PC-9 (cell line): ENCODE results near the gene ZNF597. TPM values are rescaled to one million over a fixed set of nuclear protein-coding genes. Genes with fewer than 3 reads are reported as not detected.
"Not testable (repeated sequence)": the region's sequence is repeated elsewhere in the genome, so short reads cannot be mapped to it uniquely, and the experiment has no call there.

ENCODE experiments used
- BruUV-seq: library from RNA; stranded (reverse); fragments of 400-500 nt; replicated peaks from 2 replicates; lab custom pipeline; 2021; lab: Mats Ljungman, UMichigan
- CTCF ChIA-PET: fragments of 300-600 bp; sonication (Branson Sonifier 250); formaldehyde crosslinking; loops from one replicate; lab custom pipeline; 2022; ENCODE audit warnings: antibody characterized with exemption; lab: Charles Lee
- POLR2A ChIA-PET: fragments of 300-600 bp; sonication (Branson Sonifier 250); formaldehyde crosslinking; loops from one replicate; lab custom pipeline; 2022; ENCODE audit warnings: antibody characterized with exemption; ENCODE audit not compliant: unreplicated experiment; lab: Charles Lee
- DNase-seq, 2 experiments: peaks; one replicate each; pipeline versions ENCODE4 v3.0.0 to v3.0.0-alpha.2; 2015 to 2022; ENCODE audit warnings: mixed read lengths in 1 of 2
- H2AFZ ChIP-seq: fragments of 200-600 bp; sonication (generic); 2 replicates; pipeline ENCODE4 v1.8.1; 2017; ENCODE audit warnings: antibody characterized with exemption
- H3F3A ChIP-seq: fragments of 200-600 bp; sonication (generic); 2 replicates; pipeline ENCODE4 v1.8.1; 2017; ENCODE audit warnings: antibody characterized with exemption, mild to moderate bottlenecking, low read depth; ENCODE audit not compliant: insufficient read depth
- H3K27ac ChIP-seq: fragments of 200-600 bp; sonication (generic); 2 replicates; pipeline ENCODE4 v1.6.1; 2016; ENCODE audit warnings: mixed run types
- H3K27me3 ChIP-seq: fragments of 200-600 bp; sonication (generic); 2 replicates; pipeline ENCODE4 v1.6.1; 2016; ENCODE audit warnings: low read depth, mixed run types; ENCODE audit not compliant: insufficient read depth
- H3K36me3 ChIP-seq: fragments of 200-600 bp; sonication (generic); 2 replicates; pipeline ENCODE4 v1.6.1; 2016; ENCODE audit warnings: low read depth, mixed run types
- H3K4me1 ChIP-seq: fragments of 200-600 bp; sonication (generic); replicated peaks from 2 replicates; pipeline ENCODE4 v1.6.1; 2016; ENCODE audit warnings: mixed run types; ENCODE audit not compliant: insufficient read depth
- H3K4me2 ChIP-seq: fragments of 200-600 bp; sonication (generic); 2 replicates; pipeline ENCODE4 v1.6.1; 2017; ENCODE audit warnings: mixed run types
- H3K4me3 ChIP-seq: fragments of 200-600 bp; sonication (generic); 2 replicates; pipeline ENCODE4 v1.6.1; 2016; ENCODE audit warnings: mixed run types
- H3K79me2 ChIP-seq: fragments of 200-600 bp; sonication (generic); 2 replicates; pipeline ENCODE4 v1.6.1; 2017; ENCODE audit warnings: low read depth, mixed run types
- H3K9me2 ChIP-seq: fragments of 200-600 bp; sonication (generic); 2 replicates; pipeline ENCODE4 v1.8.1; 2017; ENCODE audit warnings: mild to moderate bottlenecking; ENCODE audit not compliant: insufficient read depth
- H3K9me3 ChIP-seq: fragments of 200-600 bp; sonication (generic); 2 replicates; pipeline ENCODE4 v1.8.1; 2016; ENCODE audit warnings: low read depth; ENCODE audit not compliant: insufficient read depth
- H4K20me1 ChIP-seq: fragments of 200-600 bp; sonication (generic); 2 replicates; pipeline ENCODE4 v1.8.1; 2017; ENCODE audit not compliant: insufficient read depth
- EZH2 ChIP-seq: fragments of 200-600 bp; sonication (generic); IDR thresholded peaks from 2 replicates; pipeline ENCODE4 v1.8.0; 2017; ENCODE audit warnings: antibody characterized with exemption, low read depth
- intact Hi-C: fragments of 100-400 bp; cut with micrococcal nuclease; formaldehyde crosslinking; loops from one replicate; pipeline ENCODE4 v1.10.0; 2022; ENCODE audit not compliant: unreplicated experiment
- total RNA-seq: library from RNA; stranded (reverse); gene quantifications from 2 replicates; pipeline ENCODE4 v1.2.3, GENCODE V29; 2021
- TF ChIP-seq, protein P1 (sequence below): fragments of 200-600 bp; sonication (generic); conservative IDR thresholded peaks from 2 replicates; pipeline ENCODE4 v1.6.1; 2017; ENCODE audit warnings: mixed run types, antibody characterized with exemption, mild to moderate bottlenecking, moderate library complexity

Gene ZNF597
- total RNA-seq, 1 experiment from 2014 or later = 1.5 TPM

DNA sequence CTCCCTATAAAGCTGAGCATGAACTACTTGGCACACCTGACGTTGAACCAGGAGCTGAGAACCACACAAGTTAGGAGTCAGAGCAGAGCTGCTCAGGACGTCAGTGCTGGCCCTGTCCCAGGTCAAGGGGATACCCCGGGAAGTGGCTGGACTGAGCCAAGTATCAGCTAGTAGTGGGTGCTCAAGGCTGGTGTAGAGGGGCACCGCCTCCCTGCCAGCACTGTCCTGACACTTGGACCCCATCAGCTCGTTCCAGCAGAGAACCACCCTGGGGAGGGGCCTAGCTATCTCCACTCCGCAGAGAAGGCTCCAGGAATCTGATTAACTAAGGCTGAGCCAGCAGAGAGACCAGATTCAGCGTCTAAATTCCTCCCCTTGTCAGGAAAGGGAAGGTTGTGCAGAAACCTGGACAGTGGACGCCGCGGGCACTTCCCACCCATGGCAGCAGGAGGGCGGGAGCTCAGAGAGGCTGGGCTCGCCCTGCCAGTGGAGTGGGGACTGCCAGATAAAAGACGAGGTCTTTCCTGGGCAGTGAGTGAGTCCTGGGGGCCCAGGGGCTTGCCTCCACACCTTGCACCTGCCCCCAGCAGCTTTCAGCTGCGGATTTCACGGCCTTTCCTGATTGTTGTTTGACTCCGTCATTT, 31.0 kb upstream of the ZNF597 start:
- no peaks in the 10 kb centered on the region for H3F3A ChIP-seq
- DNase-seq = no peak
- peaks cover 55% of the 10 kb centered on the region for H3K79me2 ChIP-seq
- H3K27me3 ChIP-seq = no peaks in the 10 kb centered on the region
- H3K4me2 ChIP-seq = no peak overlapping the region
- no peak overlapping the region for H2AFZ ChIP-seq
- POLR2A ChIA-PET = no interaction called here
- H3K9me3 ChIP-seq = no peaks in the 10 kb centered on the region
- no peak overlapping the region for H3K27ac ChIP-seq
- H4K20me1 ChIP-seq = peaks cover 47% of the 10 kb centered on the region
- no peaks in the 10 kb centered on the region for H3K4me1 ChIP-seq
- intact Hi-C loops = no loop called here
- no TSS peak for BruUV-seq
- H3K36me3 ChIP-seq = no peaks in the 10 kb centered on the region
- no peaks in the 10 kb centered on the region for H3K9me2 ChIP-seq
- H3K4me3 ChIP-seq = no peak overlapping the region
- CTCF ChIA-PET = interaction anchor here (0.5 kb wide), 1 partner anchor 9 kb away, joined by 3 read pairs; no protein-coding TSS in a partner anchor
- TF ChIP-seq EZH2 = no peak
- TF ChIP-seq, protein P1, sequence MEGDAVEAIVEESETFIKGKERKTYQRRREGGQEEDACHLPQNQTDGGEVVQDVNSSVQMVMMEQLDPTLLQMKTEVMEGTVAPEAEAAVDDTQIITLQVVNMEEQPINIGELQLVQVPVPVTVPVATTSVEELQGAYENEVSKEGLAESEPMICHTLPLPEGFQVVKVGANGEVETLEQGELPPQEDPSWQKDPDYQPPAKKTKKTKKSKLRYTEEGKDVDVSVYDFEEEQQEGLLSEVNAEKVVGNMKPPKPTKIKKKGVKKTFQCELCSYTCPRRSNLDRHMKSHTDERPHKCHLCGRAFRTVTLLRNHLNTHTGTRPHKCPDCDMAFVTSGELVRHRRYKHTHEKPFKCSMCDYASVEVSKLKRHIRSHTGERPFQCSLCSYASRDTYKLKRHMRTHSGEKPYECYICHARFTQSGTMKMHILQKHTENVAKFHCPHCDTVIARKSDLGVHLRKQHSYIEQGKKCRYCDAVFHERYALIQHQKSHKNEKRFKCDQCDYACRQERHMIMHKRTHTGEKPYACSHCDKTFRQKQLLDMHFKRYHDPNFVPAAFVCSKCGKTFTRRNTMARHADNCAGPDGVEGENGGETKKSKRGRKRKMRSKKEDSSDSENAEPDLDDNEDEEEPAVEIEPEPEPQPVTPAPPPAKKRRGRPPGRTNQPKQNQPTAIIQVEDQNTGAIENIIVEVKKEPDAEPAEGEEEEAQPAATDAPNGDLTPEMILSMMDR = no peak

DNA sequence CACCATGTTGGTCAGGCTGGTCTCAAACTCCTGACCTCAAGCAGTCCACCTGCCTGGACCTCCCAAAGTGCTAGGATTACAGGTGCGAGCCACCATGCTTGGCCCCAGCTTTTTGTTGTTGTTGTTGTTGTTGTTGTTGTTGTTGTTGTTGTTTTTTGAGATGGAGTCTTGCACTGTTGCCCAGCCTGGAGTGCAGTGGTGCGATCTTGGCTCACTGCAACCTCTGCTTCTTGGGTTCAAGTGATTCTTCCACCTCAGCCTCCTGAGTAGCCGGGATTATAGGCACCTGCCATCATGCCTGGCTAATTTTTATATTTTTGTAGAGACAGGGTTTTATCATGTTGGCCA, 30.3 kb upstream of the ZNF597 start:
- H3K27me3 ChIP-seq, H3K36me3 ChIP-seq, H2AFZ ChIP-seq, H3K9me3 ChIP-seq, POLR2A ChIA-PET, BruUV-seq, H3K27ac ChIP-seq, H3K4me3 ChIP-seq, intact Hi-C loops, H3K9me2 ChIP-seq, H3K4me1 ChIP-seq, H3K4me2 ChIP-seq, H3F3A ChIP-seq, DNase-seq: not testable (repeated sequence)
- Histone ChIP-seq H4K20me1 (peaks cover 49% of the 10 kb centered on the region), H3K79me2 (peaks cover 60% of the 10 kb centered on the region)
- CTCF ChIA-PET = interaction anchor here (0.5 kb wide), 1 partner anchor 10 kb away, joined by 3 read pairs; no protein-coding TSS in a partner anchor

DNA sequence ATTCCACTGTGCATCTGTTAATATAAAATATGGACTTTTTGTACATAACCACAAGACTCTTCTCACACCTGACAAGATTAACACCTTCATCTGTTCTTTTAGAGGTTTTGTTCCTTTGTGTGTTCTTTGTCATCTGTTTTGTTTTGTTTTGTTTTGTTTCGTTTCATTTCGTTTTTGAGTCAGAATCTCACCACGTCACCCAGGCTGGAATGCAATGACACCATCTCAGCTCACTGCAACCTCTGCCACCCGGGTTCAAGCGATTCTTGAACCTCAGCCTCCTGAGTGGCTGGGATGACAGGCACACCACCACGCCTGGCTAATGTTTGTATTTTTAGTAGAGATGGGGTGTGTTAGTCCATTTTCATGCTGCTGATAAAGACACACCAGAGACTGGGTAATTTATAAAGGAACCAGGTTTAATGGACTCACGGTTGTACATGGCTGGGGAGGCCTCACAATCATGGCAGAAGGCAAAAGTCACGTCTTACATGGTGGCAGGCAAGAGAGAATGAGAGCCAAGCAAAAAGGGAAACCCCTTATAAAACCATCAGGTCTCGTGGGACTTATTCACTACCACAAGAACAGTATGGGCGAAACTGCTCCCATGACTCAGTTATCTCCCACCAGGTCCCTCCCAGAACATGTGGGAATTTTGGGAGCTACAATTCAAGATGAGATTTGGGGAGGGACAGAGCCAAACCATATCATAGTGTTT, 29.7 kb upstream of the ZNF597 start:
- intact Hi-C loops = no loop called here
- Histone ChIP-seq H2AFZ (no peak overlapping the region), H3K9me2 (no peaks in the 10 kb centered on the region), H3K27ac (no peak overlapping the region), H3F3A (no peaks in the 10 kb centered on the region), H4K20me1 (peaks cover 54% of the 10 kb centered on the region), H3K4me2 (no peak overlapping the region), H3K9me3 (no peaks in the 10 kb centered on the region), H3K36me3 (no peaks in the 10 kb centered on the region), H3K4me1 (no peaks in the 10 kb centered on the region), H3K79me2 (peaks cover 65% of the 10 kb centered on the region), H3K27me3 (no peaks in the 10 kb centered on the region), H3K4me3 (no peak overlapping the region)
- BruUV-seq = no TSS peak
- DNase-seq = no peak
- POLR2A ChIA-PET = no interaction called here
- CTCF ChIA-PET = no interaction called here
- no peak for TF ChIP-seq EZH2
- TF ChIP-seq, protein P1 = no peak
